SK-N-MC (cell line): ENCODE measurements around the gene ACOT6.
A peak's percentile ranks its signal among the peaks of the same experiment; 100 is the strongest.
"Not testable (repeated sequence)": the region's sequence is repeated elsewhere in the genome, so short reads cannot be mapped to it uniquely, and the experiment has no call there.

Source experiments
- DNase-seq: peaks from one replicate; pipeline ENCODE4 v3.0.0-alpha.2; 2011; ENCODE audit warnings: low read depth, low spot score
- H3K27ac ChIP-seq: fragments of 200-600 bp; sonication (generic); 2 replicates; pipeline ENCODE4 v1.5.1; 2016; ENCODE audit warnings: mixed run types
- H3K36me3 ChIP-seq: fragments of 200-600 bp; sonication (generic); 2 replicates; pipeline ENCODE4 v1.6.1; 2017; ENCODE audit warnings: antibody characterized with exemption, low read length, mixed read lengths; ENCODE audit not compliant: insufficient read depth
- H3K4me3 ChIP-seq: fragments of 200-600 bp; sonication (generic); 2 replicates; pipeline ENCODE4 v1.5.1; 2016
- H3K9ac ChIP-seq: fragments of 200-600 bp; sonication (generic); 2 replicates; pipeline ENCODE4 v1.8.0; 2017; ENCODE audit warnings: mixed run types, mixed read lengths; ENCODE audit not compliant: insufficient read length
- H3K9me3 ChIP-seq: fragments of 200-600 bp; sonication (generic); 2 replicates; pipeline ENCODE4 v1.6.1; 2017; ENCODE audit warnings: low read depth, mild to moderate bottlenecking, antibody characterized with exemption, low read length, moderate library complexity, mixed read lengths
- EZH2 ChIP-seq: fragments of 200-600 bp; sonication (generic); IDR thresholded peaks from one replicate; pipeline ENCODE4 v1.6.1; 2017; ENCODE audit warnings: antibody characterized with exemption
- FOXP2 ChIP-seq: optimal IDR thresholded peaks from 2 replicates; pipeline ENCODE3; 2011; ENCODE audit warnings: mild to moderate bottlenecking, moderate library complexity; ENCODE audit not compliant: insufficient read depth; ENCODE audit errors: extremely low read length, control extremely low read depth
- POLR2AphosphoS5 ChIP-seq: IDR thresholded peaks from 2 replicates; pipeline ENCODE4 v1.6.1; 2012; ENCODE audit warnings: mild to moderate bottlenecking, low read depth, low read length, borderline replicate concordance

ACOT6 gene

GRCh38 chr14:73612339-73613045 is at the start of gene ACOT6:
ACOT6 (plus strand) TSS chr14:73612517; CDS start chr14:73612572, 55 bp downstream.
- Histone ChIP-seq H3K9me3 (no peaks in the 10 kb centered on the region), H3K9ac (no peak within 1 kb of the TSS), H3K4me3 (peak within 1 kb of the TSS; percentile 80), H3K27ac (no peak within 1 kb of the TSS), H3K36me3 (no peaks in the 10 kb centered on the region)
- TF ChIP-seq FOXP2 (no peak), POLR2AphosphoS5 (peak; percentile 25; the same call in 1 of the 2 replicates), EZH2 (no peak)
- no peak for DNase-seq

DNA sequence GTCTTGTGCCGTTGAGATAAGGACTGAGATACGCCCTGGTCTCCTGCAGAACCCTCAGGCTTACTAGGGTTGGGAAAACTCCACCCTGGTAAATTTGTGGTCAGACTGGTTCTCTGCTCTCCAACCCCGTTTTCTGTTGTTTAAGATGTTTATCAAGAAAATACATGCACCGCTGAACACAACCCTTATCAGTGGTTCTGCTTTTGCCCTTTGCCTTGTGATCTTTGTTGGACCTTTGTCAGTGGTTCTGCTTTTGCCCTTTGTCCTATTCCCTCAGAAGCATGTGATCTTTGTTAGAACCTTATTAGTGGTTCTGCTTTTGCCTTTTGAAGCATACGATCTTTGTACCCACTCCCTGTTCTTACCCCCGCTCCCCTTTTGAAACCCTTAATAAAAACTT is 49.6 kb upstream of the ACOT6 start:
- DNase-seq, H3K9ac ChIP-seq, H3K4me3 ChIP-seq, H3K9me3 ChIP-seq, H3K27ac ChIP-seq, H3K36me3 ChIP-seq: not testable (repeated sequence)

DNA sequence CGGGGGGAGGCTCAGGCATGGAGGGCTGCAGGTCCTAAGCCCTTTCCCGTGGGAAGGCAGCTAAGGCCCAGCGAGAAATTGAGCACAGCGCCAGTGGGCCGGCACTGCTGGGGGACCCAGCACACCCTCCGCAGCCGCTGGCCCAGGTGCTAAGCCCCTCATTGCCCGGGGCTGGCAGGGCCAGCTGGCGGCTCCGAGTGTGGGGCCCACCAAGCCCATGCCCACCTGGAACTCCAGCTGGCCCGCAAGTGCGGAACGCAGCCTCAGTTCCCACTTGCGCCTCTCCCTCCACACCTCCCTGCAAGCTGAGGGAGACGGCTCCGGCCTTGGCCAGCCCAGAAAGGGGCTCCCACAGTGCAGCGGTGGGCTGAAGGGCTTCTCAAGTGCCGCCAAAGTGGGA is 45.9 kb upstream of the ACOT6 start:
- H3K9ac ChIP-seq, H3K9me3 ChIP-seq, H3K4me3 ChIP-seq, H3K36me3 ChIP-seq, DNase-seq, H3K27ac ChIP-seq: not testable (repeated sequence)

DNA sequence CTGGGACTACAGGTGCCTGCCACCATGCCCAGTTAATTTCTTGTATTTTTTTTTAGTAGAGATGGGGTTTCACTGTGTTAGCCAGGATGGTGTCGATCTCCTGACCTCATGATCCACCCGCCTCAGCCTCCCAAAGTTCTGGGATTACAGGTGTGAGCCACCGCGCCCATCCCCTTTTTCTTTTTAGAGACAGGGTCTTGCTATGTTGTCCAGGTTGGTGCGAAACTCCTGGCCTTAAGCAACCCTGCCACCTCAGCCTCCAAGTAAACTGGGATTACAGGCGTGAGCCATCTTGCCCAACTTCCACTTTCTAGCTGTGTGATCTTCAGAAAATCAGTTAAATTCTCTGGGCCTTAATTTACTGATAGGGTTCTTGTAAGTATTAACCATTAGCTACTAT is 45.4 kb upstream of the ACOT6 start:
- not testable (repeated sequence) for DNase-seq, H3K4me3 ChIP-seq, H3K9me3 ChIP-seq, H3K9ac ChIP-seq, H3K27ac ChIP-seq, H3K36me3 ChIP-seq

DNA sequence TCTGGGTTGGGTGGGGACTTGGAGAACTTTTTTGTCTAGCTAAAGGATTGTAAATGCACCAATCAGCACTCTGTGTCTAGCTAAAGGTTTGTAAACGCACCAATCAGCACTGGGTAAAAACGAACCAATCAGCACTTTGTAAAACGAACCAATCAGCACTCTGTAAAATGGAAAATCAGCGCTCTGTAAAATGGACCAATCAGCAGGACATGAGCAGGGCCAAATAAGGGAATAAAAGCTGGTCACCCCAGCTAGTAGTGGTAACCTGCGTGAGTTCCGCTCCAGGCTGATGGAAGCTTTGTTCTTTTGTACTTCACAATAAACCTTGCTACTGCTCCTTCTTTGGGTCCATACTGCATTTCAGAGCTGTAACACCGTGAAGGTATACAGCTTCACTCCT is 45.0 kb upstream of the ACOT6 start:
- no peak overlapping the region for H3K4me3 ChIP-seq
- DNase-seq: no peak
- no peaks in the 10 kb centered on the region for H3K9me3 ChIP-seq
- H3K27ac ChIP-seq: no peak overlapping the region
- H3K36me3 ChIP-seq: no peaks in the 10 kb centered on the region
- no peak for TF ChIP-seq POLR2AphosphoS5
- no peak for TF ChIP-seq EZH2
- TF ChIP-seq FOXP2: no peak
- H3K9ac ChIP-seq: no peak overlapping the region

DNA sequence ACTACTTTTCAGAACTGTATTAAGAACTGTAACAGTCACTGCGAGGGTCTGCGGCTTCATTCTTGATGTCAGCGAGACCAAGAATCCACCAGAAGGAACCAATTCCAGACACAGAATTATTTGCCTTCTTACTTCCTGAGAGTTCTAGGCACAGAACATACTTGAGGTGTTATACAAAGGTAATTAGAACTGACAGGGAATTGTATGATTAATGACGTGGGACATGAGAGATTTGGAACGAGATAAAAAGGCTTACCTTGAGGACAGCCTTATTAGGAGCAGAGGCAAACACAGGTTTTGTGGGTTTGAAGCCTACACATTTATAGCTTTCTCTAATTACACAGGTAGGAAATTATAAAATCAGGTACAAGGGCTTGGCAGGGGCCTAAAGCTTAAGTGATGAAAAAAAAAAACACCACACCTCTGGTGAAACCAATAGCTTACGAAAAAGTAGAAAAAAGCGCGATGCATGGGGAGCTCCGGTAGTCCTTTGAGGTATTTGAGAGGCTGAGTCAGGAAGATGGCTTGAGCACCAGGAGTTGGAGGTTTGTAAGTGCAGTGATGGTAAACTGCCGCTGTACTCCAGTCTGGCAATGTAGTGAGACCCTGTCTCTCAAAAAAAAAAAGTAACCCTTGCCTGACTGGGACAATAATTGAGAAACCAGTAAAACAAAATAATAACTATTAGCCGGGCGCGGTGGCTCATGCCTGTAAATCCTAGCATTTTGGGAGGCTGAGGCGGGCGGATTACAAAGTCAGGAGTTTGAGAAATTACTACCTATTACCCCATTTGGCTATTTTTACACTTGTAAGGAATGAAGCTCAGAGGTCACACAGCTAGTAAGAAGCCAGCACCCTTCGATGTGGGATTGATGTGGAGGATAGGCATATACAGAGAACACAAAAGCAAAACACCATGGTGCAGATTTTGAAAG is 44.1 kb upstream of the ACOT6 start:
- Histone ChIP-seq H3K36me3 (no peaks in the 10 kb centered on the region), H3K27ac (no peak overlapping the region; the same call in 1 of the 2 replicates), H3K4me3 (peak overlapping the region; percentile 79), H3K9ac (peak overlapping the region; percentile 79), H3K9me3 (no peaks in the 10 kb centered on the region)
- no peak for TF ChIP-seq POLR2AphosphoS5
- no peak for TF ChIP-seq EZH2
- no peak for TF ChIP-seq FOXP2
- DNase-seq: no peak

- H3K36me3 ChIP-seq, H3K9me3 ChIP-seq, DNase-seq: not testable (repeated sequence)
- Histone ChIP-seq H3K27ac (peak overlapping the region; percentile 54; the same call in 1 of the 2 replicates), H3K4me3 (peak overlapping the region; percentile 79), H3K9ac (peak overlapping the region; percentile 79)
Observed at GRCh38 chr14:73568886-73569184, 43.5 kb upstream of the ACOT6 start.

DNA sequence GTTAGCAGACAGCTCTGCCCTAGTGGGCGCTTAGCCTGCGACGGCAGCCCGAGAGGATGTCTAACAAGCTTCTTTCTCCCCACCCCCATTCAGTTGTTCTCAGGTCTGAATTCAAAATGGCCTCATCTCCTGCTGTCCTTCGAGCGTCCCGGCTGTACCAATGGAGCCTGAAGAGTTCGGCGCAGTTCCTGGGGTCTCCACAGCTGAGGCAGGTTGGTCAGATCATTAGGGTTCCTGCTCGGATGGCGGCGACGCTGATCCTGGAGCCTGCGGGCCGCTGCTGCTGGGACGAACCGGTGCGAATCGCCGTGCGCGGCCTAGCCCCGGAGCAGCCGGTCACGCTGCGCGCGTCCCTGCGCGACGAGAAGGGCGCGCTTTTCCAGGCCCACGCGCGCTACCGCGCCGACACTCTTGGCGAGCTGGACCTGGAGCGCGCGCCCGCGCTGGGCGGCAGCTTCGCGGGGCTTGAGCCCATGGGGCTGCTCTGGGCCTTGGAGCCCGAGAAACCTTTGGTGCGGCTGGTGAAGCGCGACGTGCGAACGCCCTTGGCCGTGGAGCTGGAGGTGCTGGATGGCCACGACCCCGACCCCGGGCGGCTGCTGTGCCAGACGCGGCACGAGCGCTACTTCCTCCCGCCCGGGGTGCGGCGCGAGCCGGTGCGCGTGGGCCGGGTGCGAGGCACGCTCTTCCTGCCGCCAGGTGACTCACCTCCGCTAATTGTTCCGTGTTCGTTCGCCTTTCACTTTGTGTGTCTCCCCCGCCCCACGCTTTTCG is 42.9 kb upstream of the ACOT6 start, which contains the start of gene ACOT2:
Gene ACOT2 (plus strand): TSS at position 29 of the 774 bp plus-strand sequence. CDS start 28 bp downstream, at position 57.
- H3K9ac ChIP-seq: peak within 1 kb of the TSS; percentile 79
- H3K9me3 ChIP-seq, H3K36me3 ChIP-seq: not testable (repeated sequence)
- peak; percentile 8 for DNase-seq
- H3K4me3 ChIP-seq: peak within 1 kb of the TSS; percentile 79
- peak within 1 kb of the TSS; percentile 54 for H3K27ac ChIP-seq

GRCh38 chr14:73570913-73571312 is 41.4 kb upstream of the ACOT6 start:
- not testable (repeated sequence) for H3K9ac ChIP-seq, H3K36me3 ChIP-seq, H3K27ac ChIP-seq, H3K4me3 ChIP-seq, H3K9me3 ChIP-seq, DNase-seq

DNA sequence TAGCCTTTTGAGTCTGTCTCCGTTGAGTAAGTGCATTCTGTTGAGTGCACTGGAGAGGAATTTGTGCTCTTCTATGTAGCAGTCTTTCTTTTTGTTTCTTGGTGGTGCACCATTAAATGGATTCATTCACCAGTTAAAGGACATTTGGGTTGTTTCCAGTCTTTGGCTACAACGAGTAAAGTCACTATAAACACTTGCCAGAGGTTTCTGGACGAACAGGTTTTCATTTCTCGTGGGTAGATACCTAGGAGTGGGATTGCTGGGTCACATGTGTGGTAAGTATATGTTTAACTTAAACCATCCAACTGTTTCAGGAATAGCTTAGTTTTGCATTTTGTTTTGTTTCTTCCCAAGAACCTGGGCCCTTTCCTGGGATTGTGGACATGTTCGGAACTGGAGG is 39.3 kb upstream of the ACOT6 start:
- not testable (repeated sequence) for H3K9ac ChIP-seq, H3K27ac ChIP-seq, H3K36me3 ChIP-seq, H3K9me3 ChIP-seq, DNase-seq, H3K4me3 ChIP-seq

DNA sequence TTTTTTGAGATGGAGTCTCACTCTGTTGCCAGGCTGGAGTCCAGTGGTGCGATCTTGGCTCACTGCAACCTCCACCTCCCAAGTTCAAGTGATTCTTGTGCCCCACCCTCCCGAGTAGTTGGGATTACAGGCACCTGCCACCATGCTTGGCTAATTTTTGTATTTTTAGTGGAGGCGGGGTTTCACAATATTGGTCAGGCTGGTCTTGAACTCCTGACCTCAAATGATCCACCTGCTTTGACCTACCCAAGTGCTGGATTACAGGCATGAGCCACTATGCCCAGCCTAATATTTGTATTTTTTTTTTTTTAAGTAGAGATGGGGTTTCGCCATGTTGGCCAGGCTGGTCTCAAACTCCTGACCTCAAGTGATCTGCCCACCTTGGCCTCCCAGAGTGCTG is 38.6 kb upstream of the ACOT6 start:
- not testable (repeated sequence) for H3K9me3 ChIP-seq, H3K27ac ChIP-seq, H3K4me3 ChIP-seq, H3K9ac ChIP-seq, H3K36me3 ChIP-seq, DNase-seq

DNA sequence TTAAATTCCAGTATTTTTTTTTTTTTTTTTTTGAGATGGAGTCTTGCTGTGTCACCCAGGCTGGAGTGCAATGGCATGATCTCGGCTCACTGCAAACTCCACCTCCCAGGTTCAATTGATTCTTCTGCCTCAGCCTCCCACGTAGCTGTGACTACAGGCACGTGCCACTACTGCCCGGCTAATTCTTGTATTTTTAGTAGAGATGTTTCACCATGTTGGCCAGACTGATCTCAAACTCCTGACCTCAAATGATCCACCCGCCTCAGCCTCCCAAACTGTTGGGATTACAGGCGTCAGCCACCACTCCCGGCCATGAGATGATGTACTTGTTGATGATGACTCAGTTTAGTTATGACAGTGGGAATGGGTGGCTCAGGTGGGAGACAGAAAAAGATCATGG is 38.1 kb upstream of the ACOT6 start:
- DNase-seq, H3K27ac ChIP-seq, H3K9me3 ChIP-seq, H3K4me3 ChIP-seq, H3K9ac ChIP-seq, H3K36me3 ChIP-seq: not testable (repeated sequence)
